RWPE1 (cell line): Measurements from ENCODE around the gene LIN28B.
"Not testable (repeated sequence)": the region's sequence is repeated elsewhere in the genome, so short reads cannot be mapped to it uniquely, and the experiment has no call there.

Source experiments
- CTCF ChIA-PET: fragments of 350-600 bp; sonication (Branson Sonifier 250); formaldehyde crosslinking; extraction: SDS; loops from one replicate; lab custom pipeline; 2021; lab: Yijun Ruan, JAX
- POLR2A ChIA-PET: fragments of 400-600 bp; formaldehyde crosslinking; extraction: SDS; loops from one replicate; lab custom pipeline; 2020; ENCODE audit warnings: antibody characterized with exemption; ENCODE audit not compliant: low non-redundant PET; lab: Yijun Ruan, JAX
- DNase-seq: peaks from one replicate; pipeline ENCODE4 v3.0.0; 2012; ENCODE audit warnings: low spot score
- H3K27ac ChIP-seq: fragments of 450-650 bp; 2 replicates; pipeline ENCODE4 v1.5.1; 2017
- TF ChIP-seq, protein P1 (sequence below): fragments of 450-650 bp; conservative IDR thresholded peaks from 2 replicates; pipeline ENCODE4 v1.5.1; 2017; ENCODE audit warnings: low read depth, mild to moderate bottlenecking

The LIN28B gene

DNA sequence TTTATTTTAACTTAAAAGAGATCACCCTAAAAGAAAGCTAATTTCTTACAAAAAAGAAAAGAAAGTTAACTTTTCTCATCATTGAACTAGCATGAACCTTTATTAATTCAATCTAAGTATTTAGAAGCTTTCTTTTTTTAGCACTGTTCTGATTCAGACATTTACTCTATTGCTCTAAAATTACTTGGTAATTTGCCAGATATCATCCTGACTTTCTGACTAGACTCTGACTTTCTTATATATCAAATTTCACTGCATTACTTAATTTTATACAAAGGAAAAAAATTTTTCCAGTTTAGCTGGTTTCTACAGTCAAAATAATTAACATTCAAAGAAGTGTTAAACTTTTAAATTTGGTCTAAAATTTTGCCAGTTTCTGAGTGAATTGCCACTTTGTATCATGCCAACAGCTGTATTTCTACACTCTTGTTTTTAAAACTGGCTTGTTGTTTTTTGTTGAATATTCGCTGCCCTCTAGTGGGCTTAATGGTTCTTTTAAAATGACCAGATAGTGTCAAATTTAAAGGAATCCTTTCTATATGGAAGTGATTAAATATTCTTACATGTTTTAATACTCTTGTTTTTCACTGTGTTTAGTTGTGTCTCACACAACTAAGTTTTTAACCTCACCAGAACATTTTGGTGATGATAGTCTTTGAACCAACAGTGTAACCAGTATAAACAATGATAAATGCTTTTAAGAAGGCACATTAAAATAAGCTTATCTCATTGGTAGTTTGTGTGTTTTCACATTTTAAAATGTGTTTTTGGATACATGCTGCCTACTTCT lies 120.9 kb downstream of the LIN28B start:
- ChIA-PET POLR2A (no interaction called here), CTCF (interaction anchor here (0.6 to 1.5 kb wide), 13 partner anchors 10 to 1135 kb away, joined by 3 to 10 read pairs (median 4); no protein-coding TSS in a partner anchor)
- DNase-seq, result peak; percentile 39
- H3K27ac ChIP-seq, result no peak overlapping the region
- TF ChIP-seq, protein P1, sequence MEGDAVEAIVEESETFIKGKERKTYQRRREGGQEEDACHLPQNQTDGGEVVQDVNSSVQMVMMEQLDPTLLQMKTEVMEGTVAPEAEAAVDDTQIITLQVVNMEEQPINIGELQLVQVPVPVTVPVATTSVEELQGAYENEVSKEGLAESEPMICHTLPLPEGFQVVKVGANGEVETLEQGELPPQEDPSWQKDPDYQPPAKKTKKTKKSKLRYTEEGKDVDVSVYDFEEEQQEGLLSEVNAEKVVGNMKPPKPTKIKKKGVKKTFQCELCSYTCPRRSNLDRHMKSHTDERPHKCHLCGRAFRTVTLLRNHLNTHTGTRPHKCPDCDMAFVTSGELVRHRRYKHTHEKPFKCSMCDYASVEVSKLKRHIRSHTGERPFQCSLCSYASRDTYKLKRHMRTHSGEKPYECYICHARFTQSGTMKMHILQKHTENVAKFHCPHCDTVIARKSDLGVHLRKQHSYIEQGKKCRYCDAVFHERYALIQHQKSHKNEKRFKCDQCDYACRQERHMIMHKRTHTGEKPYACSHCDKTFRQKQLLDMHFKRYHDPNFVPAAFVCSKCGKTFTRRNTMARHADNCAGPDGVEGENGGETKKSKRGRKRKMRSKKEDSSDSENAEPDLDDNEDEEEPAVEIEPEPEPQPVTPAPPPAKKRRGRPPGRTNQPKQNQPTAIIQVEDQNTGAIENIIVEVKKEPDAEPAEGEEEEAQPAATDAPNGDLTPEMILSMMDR, result peak; percentile 63

GRCh38 chr6:105078386-105078708 lies 121.4 kb downstream of the LIN28B start:
- H3K27ac ChIP-seq, result no peak overlapping the region
- CTCF ChIA-PET, result interaction anchor here (0.6 to 1.2 kb wide), 5 partner anchors 10 to 380 kb away, joined by 3 to 4 read pairs (median 4); no protein-coding TSS in a partner anchor
- POLR2A ChIA-PET, result no interaction called here
- no peak for DNase-seq
- TF ChIP-seq, protein P1, result no peak

DNA sequence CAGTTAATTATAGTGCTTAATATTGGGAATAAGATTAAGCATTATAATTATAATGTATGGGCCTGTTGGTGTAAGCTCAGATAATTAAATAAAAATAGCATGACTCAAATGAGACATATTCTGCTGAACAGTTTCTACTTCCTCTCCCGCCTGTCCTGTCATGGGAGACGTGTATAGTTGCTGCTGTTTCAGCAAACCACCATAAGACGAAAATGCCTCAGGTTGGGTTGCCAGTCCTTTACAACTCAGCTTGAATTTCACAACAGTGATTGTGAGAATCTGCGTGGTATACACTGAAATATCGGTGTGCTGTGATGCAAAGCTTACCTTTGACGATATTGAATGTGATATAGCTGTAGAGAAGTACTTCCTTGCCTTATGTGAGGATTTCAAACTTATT lies 123.4 kb downstream of the LIN28B start:
- H3K27ac ChIP-seq, result no peak overlapping the region
- no peak for DNase-seq
- ChIA-PET CTCF (interaction anchor here (0.9 kb wide), 1 partner anchor 554 kb away, joined by 4 read pairs; no protein-coding TSS in a partner anchor), POLR2A (no interaction called here)
- TF ChIP-seq, protein P1, result no peak

GRCh38 chr6:105081662-105082061 lies 124.8 kb downstream of the LIN28B start:
- POLR2A ChIA-PET, CTCF ChIA-PET: not testable (repeated sequence)

DNA sequence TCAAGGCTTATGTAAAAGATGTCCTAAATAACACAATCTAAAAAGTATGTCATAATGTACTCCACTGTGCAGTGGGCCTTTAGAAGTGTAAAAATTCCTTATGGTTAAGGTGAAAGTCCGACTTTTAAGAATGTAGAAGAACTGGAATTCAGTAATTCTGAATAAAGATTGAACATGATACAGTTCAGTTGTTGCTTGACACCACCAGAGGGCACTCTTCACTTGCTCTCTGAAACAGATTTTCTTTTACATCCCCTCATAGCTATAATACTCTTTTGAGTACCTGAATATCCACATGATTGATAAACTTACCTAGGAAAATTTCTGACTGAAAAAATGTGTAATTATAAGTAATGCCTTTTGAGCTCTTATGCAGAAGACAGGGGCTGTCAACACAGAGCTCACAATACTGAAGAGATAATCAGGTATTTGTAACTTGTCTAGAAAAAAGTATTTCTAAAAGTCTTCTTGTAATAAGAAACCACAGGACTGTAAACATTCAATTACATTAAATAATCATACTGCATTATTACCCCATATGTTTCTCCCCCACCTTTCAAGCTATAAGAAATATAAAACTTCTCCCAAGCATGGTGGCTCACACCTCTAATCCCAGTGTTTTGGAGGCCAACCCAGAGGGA lies 130.8 kb downstream of the LIN28B start:
- DNase-seq, result peak; percentile 51
- ChIA-PET POLR2A (no interaction called here), CTCF (interaction anchor here (0.5 to 1.4 kb wide), 17 partner anchors 9 to 777 kb away, joined by 3 to 6 read pairs (median 4); partner anchors contain the start of gene PREP)
- TF ChIP-seq, protein P1, result peak; percentile 85
- H3K27ac ChIP-seq, result no peak overlapping the region

More at GRCh38 chr6:105081662-105082061, 124.8 kb downstream of the LIN28B start:
- DNase-seq, H3K27ac ChIP-seq: not testable (repeated sequence)

DNA sequence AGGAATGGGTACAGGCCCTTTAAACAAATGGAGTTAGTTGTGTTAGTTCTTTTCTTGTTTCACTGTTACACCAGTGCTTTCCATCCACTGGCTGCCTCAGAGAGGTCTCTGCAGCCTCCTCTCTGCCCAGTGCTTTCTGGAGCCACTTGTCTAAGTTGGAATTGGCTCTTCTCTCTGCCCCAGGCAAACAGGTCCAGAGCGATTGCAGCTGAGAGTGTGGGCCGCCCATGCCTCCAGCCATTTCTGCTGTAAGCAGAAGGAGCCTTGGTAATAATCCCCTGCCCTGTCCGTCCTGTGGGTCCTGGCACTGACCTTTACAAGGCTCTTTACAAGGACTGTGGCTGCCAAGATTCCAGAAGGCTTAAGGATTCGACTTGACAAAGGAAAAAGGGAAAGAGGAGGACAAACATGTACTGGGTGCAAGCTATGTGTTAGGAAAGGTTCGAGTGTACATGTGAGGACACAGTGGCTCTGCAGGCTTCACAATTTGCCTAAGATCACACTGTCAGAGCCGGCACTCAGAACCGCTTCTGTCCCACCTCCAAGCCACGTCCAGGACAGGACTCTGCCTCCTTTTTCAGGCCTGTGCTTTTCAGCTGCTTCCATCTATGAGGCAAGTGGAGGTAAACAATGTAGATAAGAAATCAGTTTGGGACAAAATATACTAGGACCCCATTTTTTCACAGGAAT lies 134.4 kb downstream of the LIN28B start:
- DNase-seq, result no peak
- TF ChIP-seq, protein P1, result no peak
- ChIA-PET POLR2A (no interaction called here), CTCF (no interaction called here)
- no peak overlapping the region for H3K27ac ChIP-seq
